ENCODE measurements around the gene ELP2. TPM values are rescaled to one million over a fixed set of nuclear protein-coding genes. Genes with fewer than 3 reads are reported as not detected.

ELP2 gene
- total RNA-seq, 4 donors from 2014 or later: 23.2 to 59.5 (median 49.6) TPM

DNA sequence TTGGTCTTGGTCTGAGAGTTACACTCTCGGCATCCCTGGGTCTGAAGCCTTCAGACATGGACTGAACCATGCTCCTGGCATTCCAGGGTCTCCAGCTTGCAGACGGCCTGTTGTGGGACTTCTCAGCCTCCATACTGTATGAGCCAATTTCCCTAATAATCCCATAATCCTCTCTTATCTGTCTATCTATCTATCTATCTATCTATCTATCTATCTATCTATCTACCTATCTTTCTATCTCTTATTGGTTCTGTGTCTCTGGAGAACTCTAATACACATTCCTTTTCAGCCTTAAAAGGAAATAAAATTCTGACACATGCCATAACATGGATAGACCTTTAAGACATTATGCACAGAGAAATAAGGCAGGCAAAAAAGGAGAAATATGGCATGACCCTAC is 24.9 kb upstream of the ELP2 start:
- Histone ChIP-seq H3K27ac (no peak overlapping the region), H3K27me3 (no peaks in the 10 kb centered on the region), H3K9me3 (no peaks in the 10 kb centered on the region), H3K4me3 (no peak overlapping the region), H3K36me3 (peaks cover 0 to 4% (median 1%) of the 10 kb centered on the region in 4 donors), H3K4me1 (no peaks in the 10 kb centered on the region)
- 88 to 90% methylated on average over 2 of the region's 2 CpGs for WGBS, 2 donors (ENCODE audit: low coverage in 1 of 2)
- in situ Hi-C loops (cut with MboI; ENCODE audit: low pct_ligation_motif_present in 1 of 4, low pct_unique_long_range_greater_than_20kb in 1 of 4, low sequenced_read_pairs in 3 of 4) (no loop called here), intact Hi-C loops (cut with DNase I; ENCODE audit: low total_unique reads) (no loop called here)
- TF ChIP-seq, protein P1, sequence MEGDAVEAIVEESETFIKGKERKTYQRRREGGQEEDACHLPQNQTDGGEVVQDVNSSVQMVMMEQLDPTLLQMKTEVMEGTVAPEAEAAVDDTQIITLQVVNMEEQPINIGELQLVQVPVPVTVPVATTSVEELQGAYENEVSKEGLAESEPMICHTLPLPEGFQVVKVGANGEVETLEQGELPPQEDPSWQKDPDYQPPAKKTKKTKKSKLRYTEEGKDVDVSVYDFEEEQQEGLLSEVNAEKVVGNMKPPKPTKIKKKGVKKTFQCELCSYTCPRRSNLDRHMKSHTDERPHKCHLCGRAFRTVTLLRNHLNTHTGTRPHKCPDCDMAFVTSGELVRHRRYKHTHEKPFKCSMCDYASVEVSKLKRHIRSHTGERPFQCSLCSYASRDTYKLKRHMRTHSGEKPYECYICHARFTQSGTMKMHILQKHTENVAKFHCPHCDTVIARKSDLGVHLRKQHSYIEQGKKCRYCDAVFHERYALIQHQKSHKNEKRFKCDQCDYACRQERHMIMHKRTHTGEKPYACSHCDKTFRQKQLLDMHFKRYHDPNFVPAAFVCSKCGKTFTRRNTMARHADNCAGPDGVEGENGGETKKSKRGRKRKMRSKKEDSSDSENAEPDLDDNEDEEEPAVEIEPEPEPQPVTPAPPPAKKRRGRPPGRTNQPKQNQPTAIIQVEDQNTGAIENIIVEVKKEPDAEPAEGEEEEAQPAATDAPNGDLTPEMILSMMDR (IDR thresholded peaks at IDR 0.05): no peak
- TF ChIP-seq EP300 (IDR thresholded peaks at IDR 0.05; ENCODE audit: low read depth) (no peak), POLR2AphosphoS5 (IDR thresholded peaks at IDR 0.05) (no peak), POLR2A (IDR thresholded peaks at IDR 0.05) (no peak)
- DNase-seq: no peak

DNA sequence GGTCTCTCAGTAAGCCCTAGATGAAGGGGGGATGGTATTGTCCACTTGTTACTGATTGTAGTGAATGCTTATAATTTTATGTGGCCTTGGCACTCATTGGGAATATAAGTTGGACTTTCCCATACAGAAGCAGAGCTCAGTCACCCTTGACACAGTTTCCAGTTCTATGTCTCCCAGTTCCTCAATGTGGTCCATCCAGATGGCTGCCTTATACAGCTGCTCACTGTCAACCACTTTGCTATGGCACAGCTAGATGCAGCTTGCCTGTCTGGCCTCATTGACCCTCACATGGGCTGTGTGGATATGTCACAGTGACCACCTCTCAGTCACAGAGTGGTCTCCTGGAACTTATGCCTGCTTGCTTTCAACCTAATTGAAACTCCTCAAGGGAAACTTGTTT is 22.2 kb upstream of the ELP2 start:
- in situ Hi-C loops (cut with MboI; ENCODE audit: low pct_ligation_motif_present in 1 of 4, low pct_unique_long_range_greater_than_20kb in 1 of 4, low sequenced_read_pairs in 3 of 4) (no loop called here), intact Hi-C loops (cut with DNase I; ENCODE audit: low total_unique reads) (no loop called here)
- no peak for DNase-seq
- no peaks in the 10 kb centered on the region for H3K27me3 ChIP-seq
- H3K9me3 ChIP-seq: no peaks in the 10 kb centered on the region
- H3K4me1 ChIP-seq: no peaks in the 10 kb centered on the region
- H3K4me3 ChIP-seq: no peak overlapping the region
- H3K36me3 ChIP-seq: peaks cover 0 to 20% (median 8%) of the 10 kb centered on the region in 4 donors
- H3K27ac ChIP-seq: no peak overlapping the region
- TF ChIP-seq EP300 (IDR thresholded peaks at IDR 0.05; ENCODE audit: low read depth): no peak
- TF ChIP-seq POLR2AphosphoS5 (IDR thresholded peaks at IDR 0.05): no peak
- no peak for TF ChIP-seq POLR2A (IDR thresholded peaks at IDR 0.05)
- TF ChIP-seq, protein P1 (IDR thresholded peaks at IDR 0.05): no peak

GRCh38 chr18:36108196-36108595 is 21.5 kb upstream of the ELP2 start:
- WGBS, 2 donors (ENCODE audit: low coverage in 1 of 2): 40 to 43% methylated on average over 2 of the region's 2 CpGs
- TF ChIP-seq EP300 (IDR thresholded peaks at IDR 0.05; ENCODE audit: low read depth) (no peak), POLR2AphosphoS5 (IDR thresholded peaks at IDR 0.05) (no peak), POLR2A (IDR thresholded peaks at IDR 0.05) (no peak)
- TF ChIP-seq, protein P1 (IDR thresholded peaks at IDR 0.05): no peak
- Histone ChIP-seq H3K9me3 (no peaks in the 10 kb centered on the region), H3K4me3 (no peak overlapping the region), H3K4me1 (no peaks in the 10 kb centered on the region), H3K27me3 (no peaks in the 10 kb centered on the region), H3K36me3 (peaks cover 0 to 27% (median 11%) of the 10 kb centered on the region in 4 donors), H3K27ac (no peak overlapping the region)
- in situ Hi-C loops (cut with MboI; ENCODE audit: low pct_ligation_motif_present in 1 of 4, low pct_unique_long_range_greater_than_20kb in 1 of 4, low sequenced_read_pairs in 3 of 4) (no loop called here), intact Hi-C loops (cut with DNase I; ENCODE audit: low total_unique reads) (no loop called here)
- no peak for DNase-seq

- Histone ChIP-seq H3K27me3 (no peaks in the 10 kb centered on the region), H3K27ac (no peak overlapping the region), H3K4me1 (no peaks in the 10 kb centered on the region), H3K9me3 (no peaks in the 10 kb centered on the region), H3K4me3 (no peak overlapping the region), H3K36me3 (peaks cover 0 to 31% (median 13%) of the 10 kb centered on the region in 4 donors)
- in situ Hi-C loops (cut with MboI; ENCODE audit: low pct_ligation_motif_present in 1 of 4, low pct_unique_long_range_greater_than_20kb in 1 of 4, low sequenced_read_pairs in 3 of 4): no loop called here
- intact Hi-C loops (cut with DNase I; ENCODE audit: low total_unique reads): no loop called here
- 70 to 83% methylated on average over 5 of the region's 5 CpGs for WGBS, 2 donors (ENCODE audit: low coverage in 1 of 2)
- no peak for DNase-seq
- TF ChIP-seq POLR2AphosphoS5 (IDR thresholded peaks at IDR 0.05): no peak
- TF ChIP-seq POLR2A (IDR thresholded peaks at IDR 0.05): no peak
- TF ChIP-seq, protein P1 (IDR thresholded peaks at IDR 0.05): no peak
- TF ChIP-seq EP300 (IDR thresholded peaks at IDR 0.05; ENCODE audit: low read depth): no peak
Observed at GRCh38 chr18:36108601-36109000, 21.1 kb upstream of the ELP2 start.
